Measurements from ENCODE around the gene PNPLA7. TPM values are rescaled to one million over a fixed set of nuclear protein-coding genes. Genes with fewer than 3 reads are reported as not detected.

PNPLA7 gene
- total RNA-seq, 1 experiment from 2014 or later, result not detected

DNA sequence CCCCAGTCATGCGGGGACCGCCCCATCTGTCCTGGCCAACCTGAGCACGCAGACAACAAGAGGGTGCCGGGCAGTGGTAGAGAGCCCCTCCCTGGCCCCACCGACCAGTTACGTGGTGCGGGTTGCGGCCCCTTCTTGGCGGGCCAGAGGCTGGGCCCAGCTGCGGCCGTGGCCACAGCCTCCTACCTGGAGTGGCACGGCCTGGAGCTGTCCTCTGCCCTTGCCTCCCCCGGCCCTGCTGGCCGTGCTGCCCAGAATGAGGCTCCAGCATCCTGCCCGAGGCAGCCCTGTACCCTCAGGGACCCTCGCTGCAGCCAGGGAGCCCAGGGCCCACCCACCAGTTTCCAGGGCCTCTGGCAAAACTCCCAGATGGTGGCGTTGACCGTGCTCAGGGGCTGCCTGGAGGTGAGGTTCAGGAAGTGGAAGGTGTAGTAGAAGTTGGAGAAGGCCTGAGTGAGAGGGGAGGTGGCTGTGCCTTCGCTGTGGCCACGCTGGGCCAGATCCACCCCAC, 114.8 kb downstream of the PNPLA7 start:
- Histone ChIP-seq H3K9me3 (no peaks in the 10 kb centered on the region), H3K4me3 (no peak overlapping the region), H3K27me3 (no peaks in the 10 kb centered on the region), H3K36me3 (no peaks in the 10 kb centered on the region)
- no peak for DNase-seq

DNA sequence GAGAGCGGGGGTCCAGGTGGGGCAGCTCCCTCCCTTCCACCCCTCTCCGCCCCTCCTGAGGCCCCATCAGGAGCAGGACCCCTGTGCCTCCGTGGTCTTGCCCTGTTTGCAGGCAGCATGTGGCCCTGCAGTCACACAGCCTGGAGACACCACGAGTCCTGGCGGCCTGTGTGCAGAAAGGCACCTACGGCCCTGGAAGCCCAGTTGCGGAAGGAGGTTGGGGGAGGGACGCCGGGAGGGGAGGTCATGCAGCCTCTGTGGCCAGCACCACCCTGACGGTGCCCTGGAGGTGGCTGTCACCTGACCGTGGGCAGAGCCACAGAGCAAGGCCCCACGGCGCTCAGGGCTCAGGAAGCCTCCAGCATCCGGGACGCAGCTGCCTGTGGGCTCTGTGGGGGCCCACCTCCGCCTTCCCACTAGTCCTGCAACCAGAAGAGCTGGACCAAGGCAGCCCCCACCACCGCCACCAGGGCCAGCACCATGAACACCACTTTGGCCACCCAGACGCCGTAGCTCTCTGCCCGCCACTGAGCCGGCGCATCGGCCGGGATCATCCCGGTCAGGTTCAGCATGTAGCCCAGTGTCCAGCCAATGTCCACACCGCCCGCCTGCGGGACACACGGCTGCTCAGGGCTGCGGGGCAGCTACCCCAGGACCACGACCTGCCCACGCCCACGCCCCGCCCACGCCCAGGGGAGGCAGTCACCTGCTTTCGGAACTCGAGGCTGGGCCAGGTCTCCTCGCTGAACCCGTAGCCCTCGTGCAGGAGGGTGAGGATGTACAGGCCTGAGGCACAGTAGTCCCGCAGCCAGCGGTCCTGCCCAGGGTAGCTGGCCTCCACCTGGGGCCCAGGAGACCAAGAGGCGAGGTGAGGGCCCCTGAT, 115.5 kb downstream of the PNPLA7 start:
- no peak for DNase-seq
- H3K36me3 ChIP-seq, result no peaks in the 10 kb centered on the region

DNA sequence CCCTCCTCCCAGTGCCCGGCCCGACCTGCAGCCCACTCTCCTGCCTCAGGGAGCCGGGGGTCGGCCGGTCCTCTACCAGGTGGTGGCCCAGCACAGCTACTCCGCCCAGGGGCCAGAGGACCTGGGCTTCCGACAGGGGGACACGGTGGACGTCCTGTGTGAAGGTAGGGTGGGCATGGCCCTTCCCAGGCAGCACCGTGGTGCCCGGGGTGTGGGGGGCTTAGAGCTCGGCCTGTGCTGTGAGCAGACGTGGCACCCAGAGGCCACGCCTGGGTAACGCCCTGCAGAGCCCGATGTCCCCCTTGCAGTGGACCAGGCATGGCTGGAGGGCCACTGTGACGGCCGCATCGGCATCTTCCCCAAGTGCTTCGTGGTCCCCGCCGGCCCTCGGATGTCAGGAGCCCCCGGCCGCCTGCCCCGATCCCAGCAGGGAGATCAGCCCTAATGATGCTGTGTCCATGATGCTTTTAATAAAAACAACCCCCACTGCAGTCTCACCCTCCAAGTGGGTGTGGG, 116.2 kb downstream of the PNPLA7 start:
- Histone ChIP-seq H3K9me3 (no peaks in the 10 kb centered on the region), H3K4me3 (no peak overlapping the region), H3K36me3 (no peaks in the 10 kb centered on the region), H3K27me3 (no peaks in the 10 kb centered on the region)
- no peak for DNase-seq

More for the DNA sequence above, 115.5 kb downstream of the PNPLA7 start:
- Histone ChIP-seq H3K4me3 (no peak overlapping the region), H3K9me3 (no peaks in the 10 kb centered on the region), H3K27me3 (no peaks in the 10 kb centered on the region)

GRCh38 chr9:137433349-137433915, 116.8 kb downstream of the PNPLA7 start:
- Histone ChIP-seq H3K27me3 (no peaks in the 10 kb centered on the region), H3K36me3 (no peaks in the 10 kb centered on the region), H3K9me3 (no peaks in the 10 kb centered on the region), H3K4me3 (no peak overlapping the region)
- no peak for DNase-seq

DNA sequence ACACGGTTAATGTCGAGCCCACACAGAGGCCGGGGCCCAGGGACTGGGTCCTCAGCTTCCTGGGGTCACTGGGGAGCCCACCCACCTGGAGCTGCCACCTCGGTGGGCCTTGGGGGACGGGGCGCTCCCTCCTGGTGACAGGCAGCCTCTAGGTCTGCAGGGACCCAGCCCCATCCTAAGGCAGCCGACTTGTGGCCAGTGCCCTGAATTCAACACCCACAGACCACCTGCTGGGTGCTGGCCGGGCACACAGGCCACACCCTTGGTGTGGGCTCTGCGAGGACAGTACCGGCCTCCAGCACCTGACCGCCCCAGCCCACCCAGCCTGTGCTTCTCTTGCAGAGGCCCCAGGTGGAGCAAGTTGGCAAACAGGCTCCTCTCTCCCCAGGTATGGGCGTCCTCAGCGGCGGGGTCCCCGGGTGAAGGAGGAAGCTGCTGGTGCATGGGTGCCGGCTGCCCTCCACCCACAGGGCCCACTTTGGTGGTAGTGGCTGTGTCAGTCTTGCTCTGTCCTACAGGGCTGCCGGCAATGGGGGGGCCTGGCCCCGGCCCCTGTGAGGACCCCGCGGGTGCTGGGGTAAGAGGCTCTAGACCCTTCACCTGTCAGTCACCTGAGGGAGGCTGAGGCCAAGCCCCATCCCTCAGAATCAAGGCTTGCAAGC, 117.4 kb downstream of the PNPLA7 start:
- no peak overlapping the region for H3K4me3 ChIP-seq
- no peaks in the 10 kb centered on the region for H3K9me3 ChIP-seq
- no peaks in the 10 kb centered on the region for H3K36me3 ChIP-seq
- DNase-seq, result no peak
- H3K27me3 ChIP-seq, result no peaks in the 10 kb centered on the region

DNA sequence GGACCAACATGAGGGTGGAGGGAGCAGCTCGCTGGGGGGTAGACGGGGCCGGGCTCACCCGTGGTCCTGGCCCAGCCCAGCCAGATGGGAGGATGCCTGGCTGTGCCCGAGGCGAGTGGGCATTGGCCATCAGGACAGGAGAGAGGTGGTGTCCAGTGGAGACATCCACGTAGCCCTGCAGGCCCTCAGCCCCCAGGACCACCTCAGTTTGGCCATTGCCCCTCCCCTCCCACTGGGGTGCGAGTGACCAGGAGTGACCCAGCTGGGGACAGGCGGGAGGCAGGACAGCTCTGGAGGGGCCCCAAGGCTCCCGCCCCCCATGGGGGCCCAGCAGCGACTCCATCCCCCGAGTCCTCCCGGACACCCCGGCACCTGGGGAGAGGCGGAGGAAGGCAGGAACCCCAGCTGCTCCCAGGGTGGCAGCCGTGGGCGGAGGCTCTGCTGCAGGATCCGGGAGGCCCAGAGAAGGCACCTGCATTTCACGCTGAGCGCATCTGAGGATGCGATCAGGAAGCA, 118.7 kb downstream of the PNPLA7 start:
- H3K36me3 ChIP-seq, result no peaks in the 10 kb centered on the region
- DNase-seq, result no peak
- H3K4me3 ChIP-seq, result no peak overlapping the region
- no peaks in the 10 kb centered on the region for H3K9me3 ChIP-seq
- no peaks in the 10 kb centered on the region for H3K27me3 ChIP-seq

DNA sequence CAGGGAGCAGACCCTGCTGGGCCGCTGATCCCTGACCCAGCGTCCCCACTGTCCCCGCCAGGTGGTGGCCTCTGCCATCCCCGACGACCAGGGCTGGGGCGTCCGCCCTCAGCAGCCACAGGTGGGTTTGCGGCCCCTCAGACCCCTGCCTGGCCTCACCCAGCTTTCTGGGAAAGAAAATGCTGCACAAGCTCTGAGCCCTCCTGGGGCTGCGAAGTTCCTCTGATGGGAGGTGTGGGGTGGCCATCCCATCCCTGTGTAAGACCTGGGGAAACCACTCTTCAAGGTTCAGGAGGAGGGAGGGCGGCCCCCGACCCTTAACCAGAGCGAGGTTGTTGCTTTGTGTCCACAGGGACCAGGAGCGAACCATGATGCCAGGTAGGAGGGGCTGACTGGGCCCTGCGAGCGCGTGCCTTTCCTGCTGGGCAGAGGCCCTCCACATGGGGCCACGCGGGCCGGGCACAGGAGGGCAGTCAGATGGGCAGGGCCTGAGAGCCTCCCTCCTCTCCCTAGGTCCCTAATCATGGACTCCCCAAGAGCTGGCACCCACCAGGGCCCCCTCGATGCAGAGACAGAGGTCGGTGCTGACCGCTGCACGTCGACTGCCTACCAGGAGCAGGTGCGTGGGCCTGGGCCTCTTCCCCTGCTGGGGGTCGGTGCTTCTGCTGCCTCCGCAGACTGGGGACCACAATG, 119.3 kb downstream of the PNPLA7 start:
- DNase-seq, result no peak
- no peaks in the 10 kb centered on the region for H3K9me3 ChIP-seq
- H3K27me3 ChIP-seq, result no peaks in the 10 kb centered on the region
- no peak overlapping the region for H3K4me3 ChIP-seq
- no peaks in the 10 kb centered on the region for H3K36me3 ChIP-seq

- no peak for DNase-seq
- H3K27me3 ChIP-seq, result no peaks in the 10 kb centered on the region
These were observed 120.1 kb downstream of the PNPLA7 start for GRCh38 chr9:137429974-137430722.

GRCh38 chr9:137429546-137429890, 120.7 kb downstream of the PNPLA7 start:
- Histone ChIP-seq H3K36me3 (no peaks in the 10 kb centered on the region), H3K9me3 (no peaks in the 10 kb centered on the region), H3K4me3 (no peak overlapping the region), H3K27me3 (no peaks in the 10 kb centered on the region)
- no peak for DNase-seq

More at GRCh38 chr9:137429974-137430722, 120.1 kb downstream of the PNPLA7 start:
- H3K9me3 ChIP-seq, result no peaks in the 10 kb centered on the region
- H3K4me3 ChIP-seq, result no peak overlapping the region
- no peaks in the 10 kb centered on the region for H3K36me3 ChIP-seq

DNA sequence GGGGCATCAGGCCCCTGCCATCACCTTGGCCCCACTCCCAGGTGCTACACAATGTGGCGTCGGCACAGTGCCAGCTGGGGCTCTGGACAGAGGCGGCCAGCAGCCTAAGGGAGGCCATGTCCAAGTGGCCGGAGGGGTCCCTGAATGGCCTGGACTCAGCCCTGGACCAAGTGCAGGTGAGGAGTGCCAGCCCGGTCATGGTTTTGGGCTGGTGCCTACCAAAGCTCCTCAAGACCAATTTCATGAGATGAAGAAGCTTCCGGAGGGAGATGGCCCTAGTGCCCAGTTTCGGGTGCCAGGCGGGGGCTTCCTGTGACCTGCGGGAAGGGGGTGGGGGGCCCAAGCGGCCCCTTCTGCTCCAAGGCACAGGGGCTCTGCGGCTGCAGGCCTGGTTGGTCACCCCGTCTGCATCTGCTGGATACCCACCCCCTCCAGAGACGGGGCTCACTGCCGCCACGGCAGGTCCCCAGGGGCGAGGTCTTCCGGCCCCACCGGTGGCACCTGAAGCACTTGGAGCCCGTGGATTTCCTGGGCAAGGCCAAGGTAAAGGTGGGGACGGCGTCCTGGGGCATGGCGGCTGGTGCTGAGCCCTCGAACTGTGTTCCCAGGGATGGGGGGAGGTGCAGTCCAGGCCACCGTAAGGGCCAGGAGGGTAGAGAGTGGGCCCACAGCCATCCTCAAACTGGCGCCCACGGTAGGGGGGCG, 121.2 kb downstream of the PNPLA7 start:
- Histone ChIP-seq H3K36me3 (no peaks in the 10 kb centered on the region), H3K27me3 (no peaks in the 10 kb centered on the region), H3K4me3 (no peak overlapping the region), H3K9me3 (no peaks in the 10 kb centered on the region)
- no peak for DNase-seq

- DNase-seq, result no peak
- H3K27me3 ChIP-seq, result no peaks in the 10 kb centered on the region
- no peaks in the 10 kb centered on the region for H3K36me3 ChIP-seq
- H3K4me3 ChIP-seq, result no peak overlapping the region
- no peaks in the 10 kb centered on the region for H3K9me3 ChIP-seq
These were observed 121.9 kb downstream of the PNPLA7 start for GRCh38 chr9:137428311-137428630.

GRCh38 chr9:137427454-137428310, 122.5 kb downstream of the PNPLA7 start:
- no peaks in the 10 kb centered on the region for H3K9me3 ChIP-seq
- H3K27me3 ChIP-seq, result no peaks in the 10 kb centered on the region
- no peak overlapping the region for H3K4me3 ChIP-seq
- H3K36me3 ChIP-seq, result no peaks in the 10 kb centered on the region
- DNase-seq, result no peak

DNA sequence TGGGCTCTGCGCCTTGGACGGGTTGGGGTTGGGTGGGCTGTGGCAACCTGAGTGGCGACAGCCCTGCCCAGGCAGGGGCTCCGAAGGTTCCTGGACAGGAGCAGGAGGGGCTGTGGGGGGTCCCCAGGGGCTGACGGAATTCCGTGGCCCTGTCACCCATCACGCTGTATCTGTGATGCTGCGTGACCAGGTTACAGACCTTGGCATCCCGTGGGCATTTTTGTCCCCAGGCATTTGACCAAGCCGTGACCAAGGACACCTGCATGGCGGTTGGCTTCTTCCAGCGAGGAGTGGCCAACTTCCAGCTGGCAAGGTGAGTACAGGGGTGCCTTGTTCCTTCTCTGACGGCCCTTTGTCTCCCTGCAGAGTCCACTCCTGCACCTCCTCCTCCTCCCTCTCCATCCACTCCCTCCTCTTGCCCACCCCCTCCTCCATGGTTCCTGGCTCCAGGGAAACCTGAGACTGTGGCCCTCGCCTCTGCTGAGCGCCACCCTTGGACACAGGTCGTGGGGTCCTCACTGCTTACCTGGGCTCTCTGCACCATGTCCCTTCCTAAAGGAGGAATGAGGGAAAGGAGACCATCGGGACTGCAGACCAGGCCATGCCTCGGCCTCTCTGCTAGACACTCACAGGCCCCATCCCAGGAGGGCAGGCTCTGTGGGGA, 124.1 kb downstream of the PNPLA7 start:
- DNase-seq, result no peak
- Histone ChIP-seq H3K36me3 (no peaks in the 10 kb centered on the region), H3K9me3 (no peaks in the 10 kb centered on the region)

GRCh38 chr9:137423514-137424291, 126.5 kb downstream of the PNPLA7 start:
- no peak for DNase-seq

More for the DNA sequence above, 124.1 kb downstream of the PNPLA7 start:
- H3K27me3 ChIP-seq, result no peaks in the 10 kb centered on the region
- H3K4me3 ChIP-seq, result no peak overlapping the region

More at GRCh38 chr9:137423514-137424291, 126.5 kb downstream of the PNPLA7 start:
- no peak overlapping the region; the same call in 1 of the 2 replicates for H3K4me3 ChIP-seq
- H3K36me3 ChIP-seq, result no peaks in the 10 kb centered on the region
- no peaks in the 10 kb centered on the region for H3K27me3 ChIP-seq
- no peaks in the 10 kb centered on the region for H3K9me3 ChIP-seq
